Suprapubic skin (tissue), 4 donors: ENCODE results near the gene IL17A. TPM values are rescaled to one million over a fixed set of nuclear protein-coding genes. Genes with fewer than 3 reads are reported as not detected.
"Not testable (repeated sequence)": the region's sequence is repeated elsewhere in the genome, so short reads cannot be mapped to it uniquely, and the experiment has no call there.

Experiments used
- DNase-seq, 2 donors: peaks; one replicate each; pipeline ENCODE4 v3.0.0-alpha.2; 2019; ENCODE audit warnings: low spot score in 2 of 2
- H3K27ac ChIP-seq: fragments of 200-600 bp; sonication (generic); one replicate; pipeline ENCODE4 v1.5.1; 2019
- H3K27me3 ChIP-seq: fragments of 200-600 bp; sonication (generic); one replicate; pipeline ENCODE4 v1.5.1; 2019
- H3K36me3 ChIP-seq: fragments of 200-600 bp; sonication (generic); one replicate; pipeline ENCODE4 v1.5.1; 2019
- H3K4me1 ChIP-seq: fragments of 200-600 bp; sonication (generic); one replicate; pipeline ENCODE4 v1.5.1; 2019
- H3K4me3 ChIP-seq: fragments of 200-600 bp; sonication (generic); one replicate; pipeline ENCODE4 v1.5.1; 2019; ENCODE audit warnings: mild to moderate bottlenecking
- H3K9me3 ChIP-seq: fragments of 200-600 bp; sonication (generic); one replicate; pipeline ENCODE4 v1.5.1; 2019
- CTCF ChIP-seq, 2 donors: fragments of 200-600 bp in 1 of 2; fragments of 450-650 bp in 1 of 2; sonication (generic) in 1 of 2; IDR thresholded peaks; one replicate each; pipeline ENCODE4 v1.5.1; 2016 to 2019; ENCODE audit warnings: antibody characterized with exemption in 2 of 2, mild to moderate bottlenecking in 1 of 2, moderate library complexity in 1 of 2
- EP300 ChIP-seq: sonication (generic); formaldehyde crosslinking; IDR thresholded peaks from one replicate; pipeline ENCODE4 v1.6.1; 2017; ENCODE audit warnings: antibody characterized with exemption
- POLR2A ChIP-seq, 2 donors: fragments of 450-650 bp; IDR thresholded peaks; one replicate each; pipeline ENCODE4 v1.6.1; 2017; ENCODE audit warnings: antibody characterized with exemption in 2 of 2, mild to moderate bottlenecking in 2 of 2, moderate library complexity in 2 of 2
- POLR2AphosphoS5 ChIP-seq, 3 donors: sonication (generic); formaldehyde crosslinking; IDR thresholded peaks; one replicate each; pipeline ENCODE4 v1.6.1; 2017; ENCODE audit warnings: antibody characterized with exemption in 3 of 3
- WGBS: methylation state at CpG from one replicate; pipeline ENCODE4 v1.1.5; 2018; 5-methylcytosine and 5-hydroxymethylcytosine counted together
- total RNA-seq, 4 donors: library from RNA; depleted of rRNA; stranded (reverse); fragments of >200 nt; gene quantifications; one replicate each; pipeline ENCODE4 v1.1.0, GENCODE V29; 2016

IL17A gene
- total RNA-seq, 4 donors from 2014 or later = not detected

DNA sequence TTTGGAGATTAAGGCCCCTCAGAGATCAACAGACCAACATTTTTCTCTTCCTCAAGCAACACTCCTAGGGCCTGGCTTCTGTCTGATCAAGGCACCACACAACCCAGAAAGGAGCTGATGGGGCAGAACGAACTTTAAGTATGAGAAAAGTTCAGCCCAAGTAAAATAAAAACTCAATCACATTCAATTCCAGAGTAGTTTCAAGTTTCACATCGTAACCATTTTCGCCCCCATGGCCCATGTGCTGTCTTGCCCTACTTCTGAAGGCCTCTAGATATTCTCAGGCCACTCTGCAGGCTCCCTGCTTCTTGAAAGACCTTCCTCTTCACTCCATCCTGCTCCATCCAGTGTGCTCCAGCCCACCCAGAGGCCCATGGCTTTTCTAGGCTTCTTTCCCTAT is 4.2 kb downstream of the IL17A start:
- Histone ChIP-seq H3K27ac (no peak overlapping the region), H3K4me1 (no peaks in the 10 kb centered on the region), H3K27me3 (no peaks in the 10 kb centered on the region), H3K9me3 (no peaks in the 10 kb centered on the region), H3K4me3 (no peak overlapping the region), H3K36me3 (no peaks in the 10 kb centered on the region)
- DNase-seq = no peak
- 76% methylated on average over 3 of the region's 3 CpGs for WGBS
- TF ChIP-seq CTCF (IDR thresholded peaks at IDR 0.05) (no peak), POLR2AphosphoS5 (IDR thresholded peaks at IDR 0.05) (no peak), POLR2A (IDR thresholded peaks at IDR 0.05) (no peak), EP300 (no peak)

GRCh38 chr6:52191824-52192223 is 5.6 kb downstream of the IL17A start:
- no peak for TF ChIP-seq EP300
- no peak for TF ChIP-seq POLR2A (IDR thresholded peaks at IDR 0.05)
- no peak for TF ChIP-seq POLR2AphosphoS5 (IDR thresholded peaks at IDR 0.05)
- no peak for TF ChIP-seq CTCF (IDR thresholded peaks at IDR 0.05)
- Histone ChIP-seq H3K27me3 (no peaks in the 10 kb centered on the region), H3K4me1 (no peaks in the 10 kb centered on the region), H3K4me3 (no peak overlapping the region), H3K9me3 (no peaks in the 10 kb centered on the region), H3K36me3 (no peaks in the 10 kb centered on the region), H3K27ac (no peak overlapping the region)
- no peak for DNase-seq
- 79% methylated on average over 3 of the region's 3 CpGs for WGBS

DNA sequence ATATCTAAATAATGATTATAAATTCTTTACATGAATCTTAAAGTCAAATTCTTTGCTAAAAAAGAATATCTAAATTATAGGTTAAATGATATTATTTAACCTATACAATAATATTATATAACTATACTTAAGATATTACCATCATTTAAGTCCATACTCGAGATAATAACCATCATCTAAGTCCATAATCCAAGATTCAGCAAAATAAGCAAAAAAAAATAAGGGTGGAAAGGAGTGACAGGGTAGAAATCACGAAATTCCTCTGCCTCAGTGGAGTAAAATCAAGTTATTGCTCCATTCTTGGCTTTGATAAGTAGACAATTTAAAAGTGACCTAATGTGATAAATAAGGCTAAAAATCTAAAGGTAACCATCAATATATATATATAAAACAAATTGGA is 9.7 kb downstream of the IL17A start:
- Histone ChIP-seq H3K27me3 (no peaks in the 10 kb centered on the region), H3K27ac (no peak overlapping the region), H3K9me3 (no peaks in the 10 kb centered on the region), H3K4me3 (no peak overlapping the region), H3K36me3 (no peaks in the 10 kb centered on the region), H3K4me1 (no peaks in the 10 kb centered on the region)
- WGBS = 49% methylated on average over 2 of the region's 2 CpGs
- no peak for DNase-seq
- TF ChIP-seq POLR2A (IDR thresholded peaks at IDR 0.05) = no peak
- no peak for TF ChIP-seq EP300
- TF ChIP-seq CTCF (IDR thresholded peaks at IDR 0.05) = no peak

DNA sequence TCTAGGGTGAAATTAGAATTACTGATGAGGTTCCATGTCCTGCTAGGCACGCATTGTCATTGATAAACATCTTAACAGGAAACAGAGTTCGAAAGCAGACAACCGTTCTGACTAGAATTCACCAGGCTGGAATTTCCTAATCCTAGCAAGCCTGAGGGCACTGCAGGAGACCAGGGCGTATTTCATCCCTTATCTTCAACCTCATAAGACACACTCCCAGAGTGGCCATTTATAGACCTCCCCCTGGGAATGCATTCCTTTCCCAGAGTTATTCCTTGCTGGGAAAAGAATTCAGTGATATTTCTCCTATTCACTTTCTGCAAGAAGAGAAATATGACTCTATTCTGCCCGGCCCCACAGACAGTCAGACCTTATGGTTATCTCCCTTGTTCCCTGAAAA is 13.9 kb downstream of the IL17A start:
- H3K27ac ChIP-seq, H3K4me3 ChIP-seq, H3K9me3 ChIP-seq, H3K36me3 ChIP-seq, H3K4me1 ChIP-seq, H3K27me3 ChIP-seq, DNase-seq: not testable (repeated sequence)
- WGBS = 41% methylated on average over 5 of the region's 5 CpGs

- H3K4me1 ChIP-seq = no peaks in the 10 kb centered on the region
- no peaks in the 10 kb centered on the region for H3K27me3 ChIP-seq
- WGBS = 75% methylated on average over 1 of the region's 1 CpG
- H3K27ac ChIP-seq = no peak overlapping the region
- no peak for TF ChIP-seq POLR2A (IDR thresholded peaks at IDR 0.05)
- TF ChIP-seq POLR2AphosphoS5 (IDR thresholded peaks at IDR 0.05) = no peak
- TF ChIP-seq EP300 = no peak
- TF ChIP-seq CTCF (IDR thresholded peaks at IDR 0.05) = no peak
- no peaks in the 10 kb centered on the region for H3K36me3 ChIP-seq
- no peak overlapping the region for H3K4me3 ChIP-seq
- H3K9me3 ChIP-seq = no peaks in the 10 kb centered on the region
- DNase-seq = no peak
These were observed 14.9 kb downstream of the IL17A start for GRCh38 chr6:52201046-52201445.

DNA sequence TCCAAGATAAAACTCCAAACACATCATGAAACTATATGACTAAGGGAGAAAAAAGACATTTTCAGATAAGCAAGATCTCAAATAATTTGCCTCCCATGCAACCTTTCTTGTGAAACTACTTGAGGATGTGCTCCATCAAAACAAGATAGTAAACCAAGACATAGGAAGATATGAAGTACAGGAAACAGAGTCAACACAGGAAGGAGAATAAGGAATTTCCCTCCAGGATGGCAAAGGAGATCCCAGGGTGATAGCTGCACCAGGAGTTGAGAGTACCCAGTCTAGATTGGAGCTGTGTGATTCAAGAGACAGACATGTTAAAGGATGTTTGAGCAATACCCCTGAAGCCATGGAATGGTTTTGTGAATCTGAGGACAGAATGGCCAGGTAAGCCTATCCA is 15.3 kb downstream of the IL17A start:
- TF ChIP-seq EP300 (no peak), POLR2A (IDR thresholded peaks at IDR 0.05) (no peak), CTCF (IDR thresholded peaks at IDR 0.05) (no peak), POLR2AphosphoS5 (IDR thresholded peaks at IDR 0.05) (no peak)
- H3K36me3 ChIP-seq = no peaks in the 10 kb centered on the region
- H3K4me3 ChIP-seq = no peak overlapping the region
- no peak for DNase-seq
- H3K27me3 ChIP-seq = no peaks in the 10 kb centered on the region
- H3K4me1 ChIP-seq = no peaks in the 10 kb centered on the region
- H3K9me3 ChIP-seq = no peaks in the 10 kb centered on the region
- H3K27ac ChIP-seq = no peak overlapping the region
